Endothelial cell of umbilical vein (primary cell): ENCODE measurements around the gene NOL4. TPM values are rescaled to one million over a fixed set of nuclear protein-coding genes. Genes with fewer than 3 reads are reported as not detected.

Experiments
- BruUV-seq: library from RNA; stranded (reverse); fragments of 400-500 nt; replicated peaks from 2 replicates; lab custom pipeline; 2021; lab: Mats Ljungman, UMichigan
- CTCF ChIA-PET: fragments of 300-600, 350-600 bp; sonication (Branson Sonifier 250); formaldehyde crosslinking; loops from one replicate; lab custom pipeline; 2021; ENCODE audit warnings: antibody characterized with exemption, inconsistent platforms; lab: Charles Lee
- POLR2A ChIA-PET: fragments of 300-600, 350-600 bp; sonication (Branson Sonifier 250); formaldehyde crosslinking; loops from one replicate; lab custom pipeline; 2021; ENCODE audit warnings: antibody characterized with exemption, inconsistent platforms; lab: Charles Lee
- DNase-seq: peaks from one replicate; pipeline ENCODE4 v3.0.0-alpha.2; 2011; ENCODE audit warnings: low read depth, low spot score
- FAIRE-seq: peaks from 2 replicates; lab custom pipeline; 2011; peaks lifted over from hg19 to GRCh38; lab: Jason Lieb, UNC
- H2AFZ ChIP-seq: 2 replicates; pipeline ENCODE4 v1.6.0; 2012; ENCODE audit warnings: low read depth, low read length, control low read depth, inconsistent platforms
- H3K27ac ChIP-seq: 2 replicates; pipeline ENCODE4 v1.5.1; 2011; ENCODE audit warnings: low read depth, mild to moderate bottlenecking, control low read depth, low read length, moderate library complexity; ENCODE audit not compliant: insufficient read depth
- H3K27me3 ChIP-seq, 2 experiments: 2 replicates each; pipeline versions ENCODE4 v1.6.0 to v1.6.1; 2011; ENCODE audit warnings: low read length in 2 of 2, mixed read lengths in 1 of 2; ENCODE audit not compliant: control insufficient read depth in 2 of 2, insufficient read depth in 2 of 2
- H3K36me3 ChIP-seq, 2 experiments: 2 replicates in 1 of 2; 3 replicates in 1 of 2; pipeline ENCODE4 v1.5.1; 2011; ENCODE audit warnings: low read length in 2 of 2, mild to moderate bottlenecking in 1 of 2, moderate library complexity in 1 of 2; ENCODE audit not compliant: control insufficient read depth in 2 of 2, insufficient read depth in 2 of 2; ENCODE audit errors: extremely low read depth in 1 of 2
- H3K4me1 ChIP-seq: 3 replicates; pipeline ENCODE4 v1.5.1; 2011; ENCODE audit warnings: mild to moderate bottlenecking, low read length; ENCODE audit not compliant: control insufficient read depth, insufficient read depth; ENCODE audit errors: extremely low read depth
- H3K4me2 ChIP-seq: 2 replicates; pipeline ENCODE4 v1.6.1; 2011; ENCODE audit warnings: low read length, control low read depth, mixed read lengths; ENCODE audit not compliant: insufficient read depth
- H3K4me3 ChIP-seq, 3 experiments: fragments of 200-600 bp in 1 of 3; sonication (generic), shearing (Covaris generic) in 1 of 3; replicated peaks in 1 of 3; 2 replicates each; pipeline ENCODE4 v1.5.1; 2011 to 2016; ENCODE audit warnings: control low read depth in 3 of 3, low read length in 3 of 3, mild to moderate bottlenecking in 2 of 3, inconsistent platforms in 1 of 3, low read depth in 1 of 3, moderate library complexity in 1 of 3; ENCODE audit not compliant: insufficient read depth in 1 of 3
- H3K79me2 ChIP-seq: 2 replicates; pipeline ENCODE4 v1.6.0; 2012; ENCODE audit warnings: low read length, inconsistent platforms; ENCODE audit not compliant: control insufficient read depth, insufficient read depth
- H3K9ac ChIP-seq: replicated peaks from 2 replicates; pipeline ENCODE3; 2011; ENCODE audit warnings: low read length, control low read depth; ENCODE audit not compliant: insufficient read depth; ENCODE audit errors: extremely low read depth
- H3K9me1 ChIP-seq: replicated peaks from 3 replicates; pipeline ENCODE4 v1.6.0; 2011; ENCODE audit warnings: mild to moderate bottlenecking, low read length; ENCODE audit not compliant: control insufficient read depth, insufficient read depth; ENCODE audit errors: extremely low read depth
- H3K9me3 ChIP-seq: replicated peaks from 2 replicates; pipeline ENCODE4 v1.5.1; 2012; ENCODE audit warnings: low read length, inconsistent platforms; ENCODE audit not compliant: control insufficient read depth, insufficient read depth
- H4K20me1 ChIP-seq: replicated peaks from 2 replicates; pipeline ENCODE3; 2011; ENCODE audit warnings: mild to moderate bottlenecking, low read length; ENCODE audit not compliant: control insufficient read depth, insufficient read depth; ENCODE audit errors: extremely low read depth
- EZH2 ChIP-seq: IDR thresholded peaks from 2 replicates; pipeline ENCODE4 v1.6.1; 2012; ENCODE audit warnings: borderline replicate concordance, low read depth, mild to moderate bottlenecking, moderate library complexity, low read length, inconsistent platforms; ENCODE audit not compliant: severe bottlenecking
- GATA2 ChIP-seq: IDR thresholded peaks from 2 replicates; pipeline ENCODE4 v1.7.0; 2011; ENCODE audit warnings: low read depth, mild to moderate bottlenecking, moderate library complexity, mixed read lengths, low read length; ENCODE audit not compliant: insufficient read length, insufficient read depth
- JUN ChIP-seq: IDR thresholded peaks from 2 replicates; pipeline ENCODE4 v1.6.1; 2011; ENCODE audit warnings: borderline replicate concordance, low read depth; ENCODE audit not compliant: insufficient read length, insufficient read depth
- MAX ChIP-seq: IDR thresholded peaks from 2 replicates; pipeline ENCODE4 v1.6.1; 2011; ENCODE audit not compliant: insufficient read depth, insufficient read length
- MYC ChIP-seq: IDR thresholded peaks from one replicate; pipeline ENCODE4 v1.6.1; 2011; ENCODE audit warnings: mild to moderate bottlenecking, low read depth, low read length
- POLR2AphosphoS5 ChIP-seq: IDR thresholded peaks from 2 replicates; pipeline ENCODE4 v1.6.1; 2012; ENCODE audit warnings: low read depth, mild to moderate bottlenecking, control low read depth, low read length, moderate library complexity; ENCODE audit not compliant: insufficient read depth
- dilution Hi-C: fragments of 300-500 bp; cut with MboI; formaldehyde crosslinking; loops from one replicate; pipeline ENCODE4 v1.15.0; 2019; ENCODE audit warnings: low sequenced_read_pairs; ENCODE audit not compliant: extremely low pct_ligation_motif_present
- intact Hi-C: fragments of 100-400 bp; cut with micrococcal nuclease; formaldehyde crosslinking; loops from one replicate; pipeline ENCODE4 v1.10.0; 2022
- polyA plus RNA-seq, 4 experiments: library from polyadenylated mRNA; depleted of rRNA in 3 of 4; stranded (reverse) in 3 of 4; unstranded in 1 of 4; fragments of >200 nt; gene quantifications; 2 replicates each; pipeline versions ENCODE4 v1.2.1 to v1.2.3, GENCODE V29; 2011 to 2012; ENCODE audit warnings: missing spikeins in 1 of 4
- total RNA-seq: library from RNA; stranded (reverse); gene quantifications from 2 replicates; pipeline ENCODE4 v1.2.3, GENCODE V29; 2021
- TF ChIP-seq, protein P1 (sequence below), 2 donors: IDR thresholded peaks; 1 replicate in 1 of 2; 2 replicates in 1 of 2; pipeline ENCODE4 v1.5.1; 2011; ENCODE audit warnings: low read length in 2 of 2, mild to moderate bottlenecking in 2 of 2, moderate library complexity in 2 of 2, control low read depth in 1 of 2, inconsistent platforms in 1 of 2, low read depth in 1 of 2; ENCODE audit not compliant: insufficient read depth in 1 of 2; ENCODE audit errors: extremely low read depth in 1 of 2

The NOL4 gene
- total and polyA plus RNA-seq, 2 donors (not counting 3 experiments of a cell fraction or from before 2014, with no cell fraction given) = not detected

- POLR2A ChIA-PET = no interaction called here
- peaks cover 35 to 67% of the 10 kb centered on the region in 2 experiments for H3K27me3 ChIP-seq
Measured at GRCh38 chr18:34220081-34220815, 4.5 kb downstream of the NOL4 start.

More at GRCh38 chr18:34220081-34220815, 4.5 kb downstream of the NOL4 start:
- H2AFZ ChIP-seq = no peak overlapping the region
- H4K20me1 ChIP-seq = no peaks in the 10 kb centered on the region
- H3K4me2 ChIP-seq = no peak overlapping the region
- dilution Hi-C loops (no loop called here), intact Hi-C loops (no loop called here)
- no peaks in the 10 kb centered on the region for H3K36me3 ChIP-seq
- CTCF ChIA-PET = interaction anchor here (1.1 to 4.0 kb wide), 3 partner anchors 10 to 97 kb away, joined by 3 to 15 read pairs (median 3); no protein-coding TSS in a partner anchor
- peaks cover 9% of the 10 kb centered on the region for H3K4me1 ChIP-seq
- no peak overlapping the region for H3K4me3 ChIP-seq
- DNase-seq (no peak), FAIRE-seq (no peak)
- H3K9me3 ChIP-seq = no peaks in the 10 kb centered on the region
- no peaks in the 10 kb centered on the region for H3K79me2 ChIP-seq
- TF ChIP-seq, protein P1, sequence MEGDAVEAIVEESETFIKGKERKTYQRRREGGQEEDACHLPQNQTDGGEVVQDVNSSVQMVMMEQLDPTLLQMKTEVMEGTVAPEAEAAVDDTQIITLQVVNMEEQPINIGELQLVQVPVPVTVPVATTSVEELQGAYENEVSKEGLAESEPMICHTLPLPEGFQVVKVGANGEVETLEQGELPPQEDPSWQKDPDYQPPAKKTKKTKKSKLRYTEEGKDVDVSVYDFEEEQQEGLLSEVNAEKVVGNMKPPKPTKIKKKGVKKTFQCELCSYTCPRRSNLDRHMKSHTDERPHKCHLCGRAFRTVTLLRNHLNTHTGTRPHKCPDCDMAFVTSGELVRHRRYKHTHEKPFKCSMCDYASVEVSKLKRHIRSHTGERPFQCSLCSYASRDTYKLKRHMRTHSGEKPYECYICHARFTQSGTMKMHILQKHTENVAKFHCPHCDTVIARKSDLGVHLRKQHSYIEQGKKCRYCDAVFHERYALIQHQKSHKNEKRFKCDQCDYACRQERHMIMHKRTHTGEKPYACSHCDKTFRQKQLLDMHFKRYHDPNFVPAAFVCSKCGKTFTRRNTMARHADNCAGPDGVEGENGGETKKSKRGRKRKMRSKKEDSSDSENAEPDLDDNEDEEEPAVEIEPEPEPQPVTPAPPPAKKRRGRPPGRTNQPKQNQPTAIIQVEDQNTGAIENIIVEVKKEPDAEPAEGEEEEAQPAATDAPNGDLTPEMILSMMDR (IDR thresholded peaks at IDR 0.05; ENCODE audit: extremely low read depth in 1 of 2, insufficient read depth in 1 of 2, low read depth in 1 of 2, low read length in 2 of 2) = no peak
- TF ChIP-seq MYC = no peak
- TF ChIP-seq POLR2AphosphoS5 = no peak
- no peak for TF ChIP-seq MAX
- no peak for TF ChIP-seq GATA2
- no peak for TF ChIP-seq EZH2
- no peak for TF ChIP-seq JUN
- no TSS peak for BruUV-seq
- no peaks in the 10 kb centered on the region for H3K9me1 ChIP-seq
- no peak overlapping the region for H3K9ac ChIP-seq
- H3K27ac ChIP-seq = no peak overlapping the region
